Caco-2 (cell line): ENCODE data around the gene NEURL1B. TPM values are rescaled to one million over a fixed set of nuclear protein-coding genes. Genes with fewer than 3 reads are reported as not detected.

Source experiments
- BruUV-seq: library from RNA; stranded (reverse); fragments of 400-500 nt; replicated peaks from 2 replicates; lab custom pipeline; 2021; lab: Mats Ljungman, UMichigan
- CTCF ChIA-PET: fragments of 300-600 bp; sonication (Branson Sonifier 250); formaldehyde crosslinking; loops from one replicate; lab custom pipeline; 2022; ENCODE audit warnings: antibody characterized with exemption; lab: Charles Lee
- POLR2A ChIA-PET: fragments of 300-600 bp; sonication (Branson Sonifier 250); formaldehyde crosslinking; loops from one replicate; lab custom pipeline; 2022; ENCODE audit warnings: antibody characterized with exemption; lab: Charles Lee
- DNase-seq, 2 experiments: peaks; one replicate each; pipeline versions ENCODE4 v3.0.0 to v3.0.0-alpha.2; 2020 to 2022
- H3K27me3 ChIP-seq: replicated peaks from 2 replicates; pipeline ENCODE4 v1.6.0; 2011; ENCODE audit warnings: low read length; ENCODE audit not compliant: control insufficient read depth, insufficient read depth
- H3K36me3 ChIP-seq: 2 replicates; pipeline ENCODE4 v1.5.1; 2011; ENCODE audit warnings: low read length; ENCODE audit not compliant: control insufficient read depth, insufficient read depth
- H3K4me1 ChIP-seq: fragments of 250-450 bp; sonication (Bioruptor Pico); 2 replicates; pipeline ENCODE4 v1.5.1; 2020; ENCODE audit warnings: mild to moderate bottlenecking
- H3K4me3 ChIP-seq: 2 replicates; pipeline ENCODE4 v1.5.1; 2011; ENCODE audit warnings: low read depth, mild to moderate bottlenecking, control low read depth, low read length
- H3K9me3 ChIP-seq: fragments of 250-450 bp; sonication (Bioruptor Pico); 2 replicates; pipeline ENCODE4 v1.5.1; 2020; ENCODE audit warnings: mild to moderate bottlenecking, moderate library complexity
- H3K27ac Mint-ChIP-seq: one replicate; pipeline ENCODE4 v1.8.0; 2022; ENCODE audit warnings: mixed read lengths; ENCODE audit not compliant: unreplicated experiment
- H3K27me3 Mint-ChIP-seq: one replicate; pipeline ENCODE4 v1.8.0; 2022; ENCODE audit warnings: mixed read lengths; ENCODE audit not compliant: insufficient read depth, unreplicated experiment
- H3K36me3 Mint-ChIP-seq: one replicate; pipeline ENCODE4 v1.8.0; 2022; ENCODE audit warnings: mild to moderate bottlenecking, mixed read lengths; ENCODE audit not compliant: insufficient read depth, unreplicated experiment
- H3K4me1 Mint-ChIP-seq: one replicate; pipeline ENCODE4 v1.8.0; 2022; ENCODE audit warnings: low read depth, mixed read lengths; ENCODE audit not compliant: unreplicated experiment
- H3K4me3 Mint-ChIP-seq: one replicate; pipeline ENCODE4 v1.8.0; 2022; ENCODE audit warnings: mild to moderate bottlenecking, moderate library complexity, mixed read lengths; ENCODE audit not compliant: unreplicated experiment
- H3K9me3 Mint-ChIP-seq: one replicate; pipeline ENCODE4 v1.8.0; 2022; ENCODE audit warnings: mixed read lengths; ENCODE audit not compliant: unreplicated experiment
- intact Hi-C: fragments of 100-400 bp; cut with micrococcal nuclease; formaldehyde crosslinking; loops from one replicate; pipeline ENCODE4 v1.10.0; 2022; ENCODE audit not compliant: unreplicated experiment
- total RNA-seq: library from RNA; stranded (reverse); gene quantifications from 2 replicates; pipeline ENCODE4 v1.2.3, GENCODE V29; 2022
- TF ChIP-seq, protein P1 (sequence below), 2 experiments: fragments of 200-600 bp in 1 of 2; IDR thresholded peaks; 1 replicate in 1 of 2; 2 replicates in 1 of 2; pipeline versions ENCODE4 v1.5.1 to v1.8.0; 2011 to 2022; ENCODE audit warnings: antibody characterized with exemption in 1 of 2, control low read depth in 1 of 2, inconsistent platforms in 1 of 2, low read depth in 1 of 2, low read length in 1 of 2, mild to moderate bottlenecking in 1 of 2, moderate library complexity in 1 of 2; ENCODE audit not compliant: insufficient read depth in 1 of 2, severe bottlenecking in 1 of 2, unreplicated experiment in 1 of 2

NEURL1B gene
- total RNA-seq, 1 experiment from 2014 or later, result 7.6 TPM

- ChIA-PET POLR2A (no interaction called here), CTCF (no interaction called here)
- no peak for DNase-seq
- Histone ChIP-seq H3K9me3 (no peaks in the 10 kb centered on the region), H3K4me3 (no peak overlapping the region), H3K4me1 (no peaks in the 10 kb centered on the region), H3K36me3 (no peaks in the 10 kb centered on the region), H3K27me3 (no peaks in the 10 kb centered on the region)
- H3K4me1 Mint-ChIP-seq, result no peaks in the 10 kb centered on the region
- no peaks in the 10 kb centered on the region for H3K36me3 Mint-ChIP-seq
- H3K9me3 Mint-ChIP-seq, result no peaks in the 10 kb centered on the region
- H3K27ac Mint-ChIP-seq, result no peak overlapping the region
- intact Hi-C loops, result no loop called here
- BruUV-seq, result no TSS peak
- no peak overlapping the region for H3K4me3 Mint-ChIP-seq
- H3K27me3 Mint-ChIP-seq, result no peaks in the 10 kb centered on the region
- TF ChIP-seq, protein P1, sequence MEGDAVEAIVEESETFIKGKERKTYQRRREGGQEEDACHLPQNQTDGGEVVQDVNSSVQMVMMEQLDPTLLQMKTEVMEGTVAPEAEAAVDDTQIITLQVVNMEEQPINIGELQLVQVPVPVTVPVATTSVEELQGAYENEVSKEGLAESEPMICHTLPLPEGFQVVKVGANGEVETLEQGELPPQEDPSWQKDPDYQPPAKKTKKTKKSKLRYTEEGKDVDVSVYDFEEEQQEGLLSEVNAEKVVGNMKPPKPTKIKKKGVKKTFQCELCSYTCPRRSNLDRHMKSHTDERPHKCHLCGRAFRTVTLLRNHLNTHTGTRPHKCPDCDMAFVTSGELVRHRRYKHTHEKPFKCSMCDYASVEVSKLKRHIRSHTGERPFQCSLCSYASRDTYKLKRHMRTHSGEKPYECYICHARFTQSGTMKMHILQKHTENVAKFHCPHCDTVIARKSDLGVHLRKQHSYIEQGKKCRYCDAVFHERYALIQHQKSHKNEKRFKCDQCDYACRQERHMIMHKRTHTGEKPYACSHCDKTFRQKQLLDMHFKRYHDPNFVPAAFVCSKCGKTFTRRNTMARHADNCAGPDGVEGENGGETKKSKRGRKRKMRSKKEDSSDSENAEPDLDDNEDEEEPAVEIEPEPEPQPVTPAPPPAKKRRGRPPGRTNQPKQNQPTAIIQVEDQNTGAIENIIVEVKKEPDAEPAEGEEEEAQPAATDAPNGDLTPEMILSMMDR (IDR thresholded peaks at IDR 0.05; ENCODE audit: insufficient read depth in 1 of 2, low read depth in 1 of 2, low read length in 1 of 2, severe bottlenecking in 1 of 2, unreplicated experiment in 1 of 2), result no peak
Measured at GRCh38 chr5:172594867-172595466, 46.1 kb upstream of the NEURL1B start.

- BruUV-seq, result no TSS peak
- TF ChIP-seq, protein P1 (IDR thresholded peaks at IDR 0.05; ENCODE audit: insufficient read depth in 1 of 2, low read depth in 1 of 2, low read length in 1 of 2, severe bottlenecking in 1 of 2, unreplicated experiment in 1 of 2), result no peak
- CTCF ChIA-PET, result no interaction called here
- no peaks in the 10 kb centered on the region for H3K4me1 Mint-ChIP-seq
- H3K36me3 Mint-ChIP-seq, result no peaks in the 10 kb centered on the region
- DNase-seq, result peak in 1 of 2 experiments; percentile 23
- POLR2A ChIA-PET, result no interaction called here
- no peaks in the 10 kb centered on the region for H3K27me3 ChIP-seq
- no peaks in the 10 kb centered on the region for H3K9me3 Mint-ChIP-seq
- H3K36me3 ChIP-seq, result no peaks in the 10 kb centered on the region
- no peaks in the 10 kb centered on the region for H3K4me1 ChIP-seq
- H3K4me3 Mint-ChIP-seq, result no peak overlapping the region
- no peak overlapping the region for H3K27ac Mint-ChIP-seq
- no peak overlapping the region for H3K4me3 ChIP-seq
- H3K27me3 Mint-ChIP-seq, result no peaks in the 10 kb centered on the region
- no peaks in the 10 kb centered on the region for H3K9me3 ChIP-seq
- intact Hi-C loops, result no loop called here
Measured at GRCh38 chr5:172595596-172596455, 45.2 kb upstream of the NEURL1B start.

GRCh38 chr5:172596638-172597231, 44.3 kb upstream of the NEURL1B start:
- CTCF ChIA-PET, result no interaction called here
- intact Hi-C loops, result no loop called here
- Histone ChIP-seq H3K4me3 (no peak overlapping the region), H3K4me1 (no peaks in the 10 kb centered on the region), H3K9me3 (no peaks in the 10 kb centered on the region), H3K27me3 (no peaks in the 10 kb centered on the region), H3K36me3 (no peaks in the 10 kb centered on the region)
- H3K9me3 Mint-ChIP-seq, result no peaks in the 10 kb centered on the region
- H3K36me3 Mint-ChIP-seq, result no peaks in the 10 kb centered on the region
- no peak overlapping the region for H3K4me3 Mint-ChIP-seq
- peak in 1 of 2 experiments; percentile 20 for DNase-seq
- H3K27me3 Mint-ChIP-seq, result no peaks in the 10 kb centered on the region
- no TSS peak for BruUV-seq
- H3K4me1 Mint-ChIP-seq, result no peaks in the 10 kb centered on the region
- H3K27ac Mint-ChIP-seq, result no peak overlapping the region
- POLR2A ChIA-PET, result no interaction called here
- TF ChIP-seq, protein P1 (IDR thresholded peaks at IDR 0.05; ENCODE audit: insufficient read depth in 1 of 2, low read depth in 1 of 2, low read length in 1 of 2, severe bottlenecking in 1 of 2, unreplicated experiment in 1 of 2), result no peak
